Brain pericyte (primary cell): ENCODE results near the gene ROPN1.

ENCODE experiments used
- DNase-seq: peaks from one replicate; pipeline ENCODE4 v3.0.0-alpha.2; 2012; ENCODE audit warnings: low read depth, low spot score

Gene ROPN1

DNA sequence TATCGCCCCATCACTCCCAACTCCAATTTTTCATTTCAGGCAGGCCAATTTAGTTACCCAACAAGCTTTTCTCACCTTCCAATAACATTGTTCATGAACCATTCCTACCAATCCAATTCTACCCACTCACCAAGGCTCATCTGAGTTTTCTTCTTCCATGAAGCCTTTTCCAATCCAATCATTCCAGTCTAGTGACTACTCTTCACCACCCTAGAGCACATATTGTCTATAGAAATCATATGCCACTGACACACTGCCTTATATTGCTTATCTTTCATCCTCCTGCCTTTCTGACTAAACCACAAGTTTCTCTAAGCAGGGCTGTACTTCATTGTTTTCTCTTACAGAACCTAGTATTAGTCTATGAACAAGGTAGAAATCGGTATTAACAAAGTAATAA, 42.3 kb downstream of the ROPN1 start:
- no peak for DNase-seq

DNA sequence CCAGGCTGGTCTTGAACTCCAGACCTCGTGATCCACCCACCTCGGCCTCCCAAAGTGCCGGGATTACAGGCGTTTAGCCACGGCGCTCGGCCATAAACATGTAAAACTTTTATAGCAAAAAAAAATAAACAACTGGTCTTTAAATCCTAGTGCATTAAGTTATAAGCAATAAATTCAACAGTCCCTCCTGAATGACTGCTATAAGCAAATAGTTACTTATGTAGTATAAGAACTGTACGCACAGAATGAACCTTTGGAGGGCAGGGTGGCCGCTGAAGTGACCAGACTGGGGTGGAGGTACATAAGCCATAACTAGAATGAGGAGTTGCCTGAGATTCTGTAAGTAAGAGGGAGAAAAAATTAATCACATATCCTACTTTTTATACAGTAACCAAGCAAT, 43.5 kb downstream of the ROPN1 start:
- no peak for DNase-seq

DNA sequence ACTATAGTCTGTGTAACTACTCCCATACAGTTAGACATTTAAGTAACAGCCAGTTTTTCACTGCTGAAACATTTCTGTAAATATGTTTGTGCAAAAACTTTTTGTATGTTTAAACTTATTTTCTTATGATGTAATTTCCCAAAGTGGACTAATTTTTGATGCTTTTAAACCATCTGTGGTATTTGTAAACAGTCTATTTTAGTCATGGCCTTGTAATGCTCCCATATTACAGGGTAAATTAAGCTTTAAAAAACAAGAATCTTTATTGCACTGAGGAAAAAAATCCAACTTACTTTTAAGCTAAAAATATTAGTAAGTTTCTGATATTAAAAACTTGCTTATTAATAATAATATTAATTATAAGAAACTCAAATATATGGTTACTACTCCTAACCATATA, 44.4 kb downstream of the ROPN1 start:
- DNase-seq: no peak

DNA sequence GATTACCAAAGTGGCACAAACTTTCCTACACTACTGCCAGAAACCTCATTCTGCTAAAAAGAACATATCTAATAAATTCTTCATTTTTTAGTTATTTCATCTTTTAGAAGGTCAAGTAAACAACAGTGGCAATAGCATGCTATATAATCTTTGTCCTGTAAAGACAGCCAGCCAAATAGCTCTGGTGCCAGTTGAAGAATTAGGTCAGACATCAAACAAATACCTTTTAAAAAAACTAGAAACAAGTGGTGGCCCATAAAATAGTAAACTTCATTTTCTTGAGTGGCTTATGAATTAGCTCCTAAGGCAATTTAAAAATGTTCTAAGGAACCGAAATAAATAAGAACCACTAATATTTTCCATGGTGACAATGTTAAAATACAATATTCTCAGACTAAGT, 50.4 kb downstream of the ROPN1 start:
- no peak for DNase-seq

DNA sequence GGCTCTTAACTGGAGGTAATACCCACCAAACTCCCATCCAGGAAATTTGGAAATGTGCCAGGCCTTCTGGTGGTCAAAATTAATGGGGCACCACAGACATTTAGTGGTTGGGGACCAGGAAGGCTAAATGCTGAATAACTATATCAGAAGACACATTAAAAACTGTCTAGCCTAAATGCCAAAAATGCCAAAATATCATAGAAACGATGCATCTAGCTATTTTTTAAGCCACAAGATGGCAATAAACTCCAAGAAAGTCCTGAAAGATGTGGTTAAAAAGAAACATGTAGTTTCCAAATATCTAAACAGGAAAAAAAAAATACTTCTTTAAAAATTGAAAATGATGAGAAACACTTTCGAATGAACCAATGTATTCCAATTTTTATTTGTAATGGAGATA, 50.8 kb downstream of the ROPN1 start:
- DNase-seq: no peak

DNA sequence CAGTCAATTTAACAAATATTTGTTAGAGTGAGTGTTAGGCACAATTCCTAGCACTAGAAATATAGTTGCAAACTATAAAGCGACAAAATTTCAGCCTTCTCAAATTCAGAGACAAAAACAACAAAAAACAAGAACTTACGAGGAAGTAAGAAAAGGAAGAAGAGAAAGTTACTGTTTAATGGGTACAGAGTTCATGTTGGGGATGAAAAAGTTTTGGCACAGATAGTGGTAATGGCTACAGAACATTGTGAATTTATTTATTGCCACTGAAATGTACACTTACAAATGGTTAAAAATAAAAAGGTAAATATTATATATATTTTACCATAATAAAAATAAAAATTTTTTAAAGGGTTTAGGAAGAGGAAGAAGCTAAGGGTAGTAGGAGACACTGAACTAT, 52.2 kb downstream of the ROPN1 start:
- DNase-seq: no peak

DNA sequence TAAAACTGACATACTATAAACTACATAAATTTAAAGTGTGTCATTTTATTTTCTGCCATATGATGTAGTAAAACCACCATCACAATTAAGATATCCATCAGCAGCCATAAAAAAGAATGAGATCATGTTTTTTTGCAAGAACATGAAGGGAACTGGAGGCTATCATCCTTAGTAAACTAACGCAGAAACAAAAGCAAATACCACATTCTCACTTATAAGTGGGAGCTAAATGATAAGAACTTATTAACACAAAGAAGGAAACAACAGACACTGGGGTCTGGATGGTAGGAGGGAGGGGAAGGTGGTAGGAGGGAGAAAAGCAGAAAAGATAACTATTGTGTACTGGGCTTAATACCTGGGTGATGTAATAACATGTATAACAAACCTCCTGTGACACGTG, 55.5 kb downstream of the ROPN1 start:
- DNase-seq: no peak

DNA sequence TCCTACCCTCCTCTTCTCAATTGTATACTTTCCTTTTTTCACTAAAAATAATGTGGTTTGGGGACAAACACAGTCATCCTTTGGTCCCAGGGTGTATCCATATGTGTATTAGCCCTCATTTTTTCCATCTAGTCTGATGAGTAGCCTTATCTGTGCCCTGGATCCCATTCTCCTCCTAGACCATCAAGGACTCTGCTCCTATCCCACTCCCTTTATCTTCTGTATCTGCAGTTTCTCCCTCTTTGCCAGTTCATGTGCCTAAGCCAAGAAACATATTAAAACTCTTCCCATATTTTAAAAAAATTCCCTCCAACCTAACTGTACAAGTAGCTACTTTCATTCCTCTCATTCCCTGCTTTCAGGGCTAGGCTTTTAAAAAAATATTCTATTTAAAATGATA, 56.1 kb downstream of the ROPN1 start:
- DNase-seq: no peak

DNA sequence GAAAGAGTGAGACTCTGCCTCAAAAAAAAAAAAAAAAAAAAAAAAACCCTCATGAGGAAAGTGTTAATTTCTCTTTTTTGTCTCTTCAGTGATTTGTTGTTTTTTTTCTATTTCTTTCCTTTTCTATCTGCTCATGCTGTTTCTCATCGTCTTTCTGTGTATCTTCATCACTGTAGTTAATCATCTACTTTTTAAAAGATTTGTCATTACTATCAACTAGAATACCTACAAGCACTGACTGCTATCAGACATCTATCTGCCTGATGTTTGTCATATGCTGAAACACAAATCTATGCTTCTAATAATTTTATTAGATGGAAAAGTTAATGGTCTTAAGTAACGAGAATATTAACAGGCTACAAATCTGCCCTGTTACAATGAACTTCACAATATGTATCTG, 57.7 kb downstream of the ROPN1 start:
- DNase-seq: no peak

DNA sequence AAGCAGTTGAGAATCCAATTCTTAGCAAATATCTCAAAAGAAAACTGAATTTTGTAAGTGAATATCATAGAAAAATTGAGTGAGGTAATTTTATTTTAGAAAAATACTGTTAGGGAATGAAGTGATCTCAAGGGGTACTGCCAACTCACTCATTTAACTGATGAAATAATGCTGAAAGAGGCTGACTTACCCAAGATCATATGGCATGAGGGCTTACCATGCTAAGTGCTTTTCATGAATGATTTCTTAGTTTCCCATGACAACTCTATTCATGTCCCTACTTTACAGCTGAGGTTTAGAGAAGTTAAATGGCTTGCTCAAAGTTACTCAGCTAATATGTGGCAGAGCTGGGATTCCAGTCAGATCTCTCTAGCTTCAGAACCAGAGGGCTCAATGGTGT, 61.5 kb downstream of the ROPN1 start:
- no peak for DNase-seq

DNA sequence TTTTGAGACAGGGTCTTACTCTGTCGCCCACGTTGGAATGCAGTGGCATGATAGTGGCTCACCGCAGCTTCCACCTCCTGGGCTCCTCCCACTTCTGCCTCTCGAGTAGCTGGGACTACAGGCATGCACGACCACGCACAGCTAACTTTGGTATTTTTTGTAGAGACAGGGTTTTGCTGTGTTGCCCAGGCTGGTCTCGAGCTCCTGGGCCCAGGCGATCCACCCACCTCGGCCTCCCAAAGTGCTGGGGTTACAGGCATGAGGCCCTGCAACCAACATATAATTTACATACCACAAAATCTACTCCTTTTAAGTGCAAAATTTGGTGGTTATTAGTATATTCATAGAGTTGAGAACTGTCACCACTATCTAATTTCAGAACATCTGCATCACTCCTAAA, 62.6 kb downstream of the ROPN1 start:
- no peak for DNase-seq

DNA sequence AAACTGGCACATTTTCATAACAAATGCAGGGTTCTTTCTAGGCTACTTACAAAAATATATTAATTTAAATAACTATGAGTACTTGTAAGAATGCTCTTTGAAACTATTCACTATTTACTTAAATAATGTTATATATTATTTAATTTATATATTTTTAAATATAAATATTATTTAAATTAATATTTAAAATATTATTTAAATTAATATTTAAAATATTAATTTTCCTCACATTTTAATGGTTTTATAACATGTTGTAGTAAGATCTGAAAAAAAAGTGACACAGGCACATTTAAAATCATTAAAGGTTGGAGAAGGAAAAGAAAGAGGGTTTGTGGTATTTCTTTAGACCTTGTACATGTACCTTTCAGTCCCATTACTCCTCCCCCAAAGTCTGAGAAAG, 65.5 kb downstream of the ROPN1 start:
- DNase-seq: no peak

DNA sequence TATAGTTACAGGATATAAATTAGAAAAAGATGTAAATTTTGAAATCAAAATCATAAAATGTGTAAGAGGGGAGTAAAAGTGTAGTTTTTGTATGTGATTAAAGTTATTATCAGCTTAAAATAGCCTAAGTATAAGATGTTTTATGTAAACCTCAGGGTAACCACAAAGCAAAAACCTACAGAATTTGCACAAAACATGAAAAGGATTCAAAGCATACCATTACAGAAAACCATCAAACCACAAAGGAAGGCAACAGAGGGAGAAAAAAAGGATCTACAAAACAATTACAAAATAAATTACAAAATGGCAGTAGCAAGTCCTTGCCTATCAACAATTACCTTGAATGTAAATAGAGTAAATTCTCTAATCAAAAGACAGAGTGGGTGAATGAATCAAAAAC, 71.1 kb downstream of the ROPN1 start:
- DNase-seq: no peak

DNA sequence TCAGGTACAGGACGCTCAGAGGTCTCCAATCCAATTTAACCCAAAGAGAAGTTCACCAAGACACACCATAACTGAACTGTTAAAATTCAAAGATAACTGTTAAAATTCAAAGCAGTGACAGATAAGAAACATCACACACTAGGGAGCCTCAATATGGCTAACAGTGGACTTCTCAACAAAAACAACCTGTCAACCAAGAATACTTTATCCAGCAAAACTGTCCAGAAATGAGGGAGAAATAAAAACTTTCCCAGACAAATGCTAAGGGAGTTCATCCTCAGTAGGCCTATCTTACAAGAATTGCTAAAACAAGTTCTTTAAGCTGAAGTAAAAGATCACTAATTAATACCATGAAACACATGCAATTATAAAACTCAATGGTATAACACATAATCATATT, 71.5 kb downstream of the ROPN1 start:
- DNase-seq: no peak

DNA sequence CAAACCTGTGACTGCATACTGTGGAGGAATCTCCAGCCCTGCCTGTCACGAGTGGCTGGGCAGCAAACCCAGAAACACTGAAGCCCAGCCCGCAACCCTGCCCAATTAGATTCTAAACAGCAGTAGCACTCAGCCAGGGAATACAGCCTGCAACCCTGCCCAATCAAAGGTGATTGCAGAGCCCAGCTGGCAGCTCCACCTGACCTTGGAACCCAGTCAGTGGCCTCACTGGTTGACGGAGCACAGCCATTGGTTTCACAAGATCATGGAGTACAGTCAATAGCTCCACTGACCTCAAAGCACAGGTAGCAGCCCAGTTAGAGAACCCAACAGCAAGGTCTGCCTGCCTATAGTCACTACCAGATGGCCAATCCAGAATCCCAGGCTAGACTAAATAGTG, 72.6 kb downstream of the ROPN1 start:
- DNase-seq: no peak
